ENCODE results near the gene RPA4. TPM values are rescaled to one million over a fixed set of nuclear protein-coding genes. Genes with fewer than 3 reads are reported as not detected.

RPA4 gene
- total and polyA plus RNA-seq, 10 of the 15 experiments (the other 5 are each of a cell fraction or from before 2014, with no cell fraction given), result 0.20 to 1.3 (median 0.43) TPM

- 0 out of 2 replicates have a peak, but pooled peaks have one; percentile 23 for TF ChIP-seq RELB (IDR thresholded peaks at IDR 0.05; ENCODE audit: low read depth)
- no peak for TF ChIP-seq RCOR1 (conservative IDR thresholded peaks at IDR 0.05; ENCODE audit: low read depth, low read length)
- TF ChIP-seq NFIC (IDR thresholded peaks at IDR 0.05; ENCODE audit: low read depth, low read length), result peak; percentile 75; the same call in 1 of the 2 replicates
- no peak for TF ChIP-seq PRDM15 (CRISPR knock-in tag; IDR thresholded peaks at IDR 0.05)
- TF ChIP-seq, protein P1, sequence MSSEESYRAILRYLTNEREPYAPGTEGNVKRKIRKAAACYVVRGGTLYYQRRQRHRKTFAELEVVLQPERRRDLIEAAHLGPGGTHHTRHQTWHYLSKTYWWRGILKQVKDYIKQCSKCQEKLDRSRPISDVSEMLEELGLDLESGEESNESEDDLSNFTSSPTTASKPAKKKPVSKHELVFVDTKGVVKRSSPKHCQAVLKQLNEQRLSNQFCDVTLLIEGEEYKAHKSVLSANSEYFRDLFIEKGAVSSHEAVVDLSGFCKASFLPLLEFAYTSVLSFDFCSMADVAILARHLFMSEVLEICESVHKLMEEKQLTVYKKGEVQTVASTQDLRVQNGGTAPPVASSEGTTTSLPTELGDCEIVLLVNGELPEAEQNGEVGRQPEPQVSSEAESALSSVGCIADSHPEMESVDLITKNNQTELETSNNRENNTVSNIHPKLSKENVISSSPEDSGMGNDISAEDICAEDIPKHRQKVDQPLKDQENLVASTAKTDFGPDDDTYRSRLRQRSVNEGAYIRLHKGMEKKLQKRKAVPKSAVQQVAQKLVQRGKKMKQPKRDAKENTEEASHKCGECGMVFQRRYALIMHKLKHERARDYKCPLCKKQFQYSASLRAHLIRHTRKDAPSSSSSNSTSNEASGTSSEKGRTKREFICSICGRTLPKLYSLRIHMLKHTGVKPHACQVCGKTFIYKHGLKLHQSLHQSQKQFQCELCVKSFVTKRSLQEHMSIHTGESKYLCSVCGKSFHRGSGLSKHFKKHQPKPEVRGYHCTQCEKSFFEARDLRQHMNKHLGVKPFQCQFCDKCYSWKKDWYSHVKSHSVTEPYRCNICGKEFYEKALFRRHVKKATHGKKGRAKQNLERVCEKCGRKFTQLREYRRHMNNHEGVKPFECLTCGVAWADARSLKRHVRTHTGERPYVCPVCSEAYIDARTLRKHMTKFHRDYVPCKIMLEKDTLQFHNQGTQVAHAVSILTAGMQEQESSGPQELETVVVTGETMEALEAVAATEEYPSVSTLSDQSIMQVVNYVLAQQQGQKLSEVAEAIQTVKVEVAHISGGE (CRISPR knock-in tag; IDR thresholded peaks at IDR 0.05), result no peak
- no peak for TF ChIP-seq TARDBP (IDR thresholded peaks at IDR 0.05; ENCODE audit: borderline replicate concordance)
Measured at GRCh38 chrX:96835660-96836289, 47.9 kb upstream of the RPA4 start (continued).
